ENCODE data around the gene KDM3A. TPM values are rescaled to one million over a fixed set of nuclear protein-coding genes. Genes with fewer than 3 reads are reported as not detected.

Gene KDM3A
- polyA plus RNA-seq, 1 of the 3 experiments (the other 2 are of a cell fraction): 13.7 TPM

- H3F3A ChIP-seq (replicated peaks; ENCODE audit: insufficient read depth): peaks cover 4% of the 10 kb centered on the region
- H3K36me3 ChIP-seq (replicated peaks in 1 of 2; ENCODE audit: control insufficient read depth in 1 of 2, insufficient read depth in 2 of 2, low read length in 1 of 2): peaks cover 89 to 92% of the 10 kb centered on the region in 2 experiments
- peaks cover 4% of the 10 kb centered on the region; the same call in 1 of the 2 replicates for H3K79me2 ChIP-seq (ENCODE audit: insufficient read depth)
- H2AFZ ChIP-seq (ENCODE audit: low read depth): no peak overlapping the region
- no peaks in the 10 kb centered on the region for H3K9me2 ChIP-seq
- ChIA-PET POLR2A (no interaction called here), CTCF (no interaction called here)
- no peak overlapping the region for H3K4me2 ChIP-seq
- no peak overlapping the region for H3K4me3 ChIP-seq (ENCODE audit: low read depth in 2 of 2, low read length in 1 of 2)
- WGBS (ENCODE audit: low lambda C conversion rate): 95% methylated on average over 3 of the region's 3 CpGs
- peaks cover 8% of the 10 kb centered on the region; the same call in 1 of the 2 replicates for H4K20me1 ChIP-seq (ENCODE audit: insufficient read depth)
- no peak for DNase-seq
- TF ChIP-seq TEAD4 (IDR thresholded peaks at IDR 0.05; ENCODE audit: borderline replicate concordance, insufficient read depth) (no peak), FOXJ3 (CRISPR knock-in tag; IDR thresholded peaks at IDR 0.05) (no peak), FOXM1 (IDR thresholded peaks at IDR 0.05; ENCODE audit: low read depth) (no peak), CHD2 (IDR thresholded peaks at IDR 0.05; ENCODE audit: low read length, partially characterized antibody) (no peak), ZBTB33 (IDR thresholded peaks at IDR 0.05; ENCODE audit: borderline replicate concordance, low read depth) (no peak)
- no peak overlapping the region for H3K27ac ChIP-seq (ENCODE audit: low read depth in 2 of 2, low read length in 1 of 2)
- H3K9me3 ChIP-seq: no peaks in the 10 kb centered on the region
- no peaks in the 10 kb centered on the region for H3K27me3 ChIP-seq (ENCODE audit: insufficient read depth)
- H3K9ac ChIP-seq: no peak overlapping the region
- H3K4me1 ChIP-seq (ENCODE audit: control insufficient read depth in 1 of 2, insufficient read depth in 2 of 2, low read depth in 1 of 2, low read length in 1 of 2): no peaks in the 10 kb centered on the region
Observed at GRCh38 chr2:86464652-86465051, 23.5 kb downstream of the KDM3A start.

- Histone ChIP-seq H2AFZ (ENCODE audit: low read depth) (no peak overlapping the region), H3K9me2 (no peaks in the 10 kb centered on the region)
- POLR2A ChIA-PET: no interaction called here
Observed at GRCh38 chr2:86466306-86466705, 25.1 kb downstream of the KDM3A start.

GRCh38 chr2:86468162-86469033 is 27.2 kb downstream of the KDM3A start:
- TF ChIP-seq MXI1 (IDR thresholded peaks at IDR 0.05; ENCODE audit: low read depth, low read length): no peak
- no peak for TF ChIP-seq FOSL2 (IDR thresholded peaks at IDR 0.05; ENCODE audit: borderline replicate concordance, low read depth)
- TF ChIP-seq SIN3A (IDR thresholded peaks at IDR 0.05; ENCODE audit: borderline replicate concordance, low read depth, low read length): no peak
- TF ChIP-seq RAD21 (IDR thresholded peaks at IDR 0.05; ENCODE audit: low read length): no peak
- TF ChIP-seq ELF1 (IDR thresholded peaks at IDR 0.05): no peak
- TF ChIP-seq TCF12 (IDR thresholded peaks at IDR 0.05): no peak
- TF ChIP-seq USF2 (IDR thresholded peaks at IDR 0.05; ENCODE audit: borderline replicate concordance, low read depth, low read length): no peak
- no peak for TF ChIP-seq ZBTB33 (IDR thresholded peaks at IDR 0.05; ENCODE audit: borderline replicate concordance, low read depth)
- no peak for TF ChIP-seq YY1 (IDR thresholded peaks at IDR 0.05; ENCODE audit: low read depth)
- no peak for TF ChIP-seq GATA2 (CRISPR knock-in tag; IDR thresholded peaks at IDR 0.05)
- no peak for TF ChIP-seq CHD2 (IDR thresholded peaks at IDR 0.05; ENCODE audit: low read length, partially characterized antibody)
- H3K27ac ChIP-seq (ENCODE audit: low read depth in 2 of 2, low read length in 1 of 2): no peak overlapping the region

More at GRCh38 chr2:86466306-86466705, 25.1 kb downstream of the KDM3A start:
- Histone ChIP-seq H3K9me3 (no peaks in the 10 kb centered on the region), H4K20me1 (ENCODE audit: insufficient read depth) (peaks cover 8% of the 10 kb centered on the region; the same call in 1 of the 2 replicates), H3K36me3 (replicated peaks in 1 of 2; ENCODE audit: control insufficient read depth in 1 of 2, insufficient read depth in 2 of 2, low read length in 1 of 2) (peaks cover 88 to 89% of the 10 kb centered on the region in 2 experiments), H3K4me2 (no peak overlapping the region), H3K4me3 (ENCODE audit: low read depth in 2 of 2, low read length in 1 of 2) (no peak overlapping the region), H3K4me1 (ENCODE audit: control insufficient read depth in 1 of 2, insufficient read depth in 2 of 2, low read depth in 1 of 2, low read length in 1 of 2) (no peaks in the 10 kb centered on the region), H3F3A (replicated peaks; ENCODE audit: insufficient read depth) (peaks cover 4% of the 10 kb centered on the region), H3K27me3 (ENCODE audit: insufficient read depth) (no peaks in the 10 kb centered on the region), H3K9ac (no peak overlapping the region), H3K27ac (ENCODE audit: low read depth in 2 of 2, low read length in 1 of 2) (peak overlapping the region in 1 of 2 experiments; percentile 14; a peak in 2 of 4 replicates), H3K79me2 (ENCODE audit: insufficient read depth) (peaks cover 4% of the 10 kb centered on the region; the same call in 1 of the 2 replicates)
- 94% methylated on average over 1 of the region's 1 CpG for WGBS (ENCODE audit: low lambda C conversion rate)
- CTCF ChIA-PET: no interaction called here
- no peak for DNase-seq
- no peak for TF ChIP-seq TCF12 (IDR thresholded peaks at IDR 0.05)

More at GRCh38 chr2:86468162-86469033, 27.2 kb downstream of the KDM3A start:
- no peak for DNase-seq
- POLR2A ChIA-PET: interaction anchor here (0.6 to 1.2 kb wide), 4 partner anchors 26 to 94 kb away, joined by 3 read pairs; partner anchors contain the start of gene KDM3A
- Histone ChIP-seq H4K20me1 (ENCODE audit: insufficient read depth) (peaks cover 8% of the 10 kb centered on the region; the same call in 1 of the 2 replicates), H2AFZ (ENCODE audit: low read depth) (no peak overlapping the region), H3F3A (replicated peaks; ENCODE audit: insufficient read depth) (peaks cover 5% of the 10 kb centered on the region), H3K9me3 (no peaks in the 10 kb centered on the region), H3K9me2 (no peaks in the 10 kb centered on the region), H3K9ac (no peak overlapping the region), H3K4me3 (ENCODE audit: low read depth in 2 of 2, low read length in 1 of 2) (no peak overlapping the region), H3K4me1 (ENCODE audit: control insufficient read depth in 1 of 2, insufficient read depth in 2 of 2, low read depth in 1 of 2, low read length in 1 of 2) (no peaks in the 10 kb centered on the region), H3K36me3 (replicated peaks in 1 of 2; ENCODE audit: control insufficient read depth in 1 of 2, insufficient read depth in 2 of 2, low read length in 1 of 2) (peaks cover 86 to 88% of the 10 kb centered on the region in 2 experiments), H3K79me2 (ENCODE audit: insufficient read depth) (peaks cover 9% of the 10 kb centered on the region; the same call in 1 of the 2 replicates), H3K4me2 (no peak overlapping the region), H3K27me3 (ENCODE audit: insufficient read depth) (no peaks in the 10 kb centered on the region)
- 98% methylated on average over 7 of the region's 7 CpGs for WGBS (ENCODE audit: low lambda C conversion rate)
- CTCF ChIA-PET: interaction anchor here (0.9 to 2.1 kb wide), 4 partner anchors 10 to 20 kb away, joined by 3 to 7 read pairs (median 4); no protein-coding TSS in a partner anchor
